HepG2 (cell line): ENCODE results near the gene ZKSCAN8. TPM values are rescaled to one million over a fixed set of nuclear protein-coding genes. Genes with fewer than 3 reads are reported as not detected.
A peak's percentile ranks its signal among the peaks of the same experiment; 100 is the strongest.

Experiments
- CHD4 ChIP-seq: fragments of 200-600 bp; sonication (generic); IDR thresholded peaks from 2 replicates; pipeline ENCODE4 v1.7.0; 2017; ENCODE audit warnings: mild to moderate bottlenecking, low read length, borderline replicate concordance
- EP300 ChIP-seq, 3 experiments: sonication (generic) in 1 of 3; formaldehyde crosslinking in 1 of 3; IDR thresholded peaks; 2 replicates each; pipeline versions ENCODE4 v1.5.1 to v1.6.1; 2011 to 2020; ENCODE audit warnings: low read depth in 2 of 3, low read length in 2 of 3, borderline replicate concordance in 1 of 3, improper control_type of control experiment in 1 of 3, mild to moderate bottlenecking in 1 of 3, missing genetic modification reagents in 1 of 3, moderate library complexity in 1 of 3
- FIP1L1 ChIP-seq: fragments of 200-400 bp; formaldehyde crosslinking; IDR thresholded peaks from 2 replicates; pipeline ENCODE4 v1.6.1; 2018; ENCODE audit warnings: low read depth, mild to moderate bottlenecking, low read length, moderate library complexity, borderline replicate concordance; ENCODE audit not compliant: insufficient read depth
- FOXO1 ChIP-seq: sonication (generic); formaldehyde crosslinking; IDR thresholded peaks from 2 replicates; pipeline ENCODE4 v1.4.0; 2020; ENCODE audit warnings: missing genetic modification reagents
- KDM3A ChIP-seq: IDR thresholded peaks from 2 replicates; pipeline ENCODE4 v1.6.1; 2018; ENCODE audit warnings: low read depth, missing compliant biosample characterization
- KDM5B ChIP-seq: sonication (generic); formaldehyde crosslinking; IDR thresholded peaks from 2 replicates; pipeline ENCODE4 v1.4.0; 2020; ENCODE audit warnings: missing genetic modification reagents, mild to moderate bottlenecking, borderline replicate concordance
- LRRFIP1 ChIP-seq: sonication (generic); formaldehyde crosslinking; conservative IDR thresholded peaks from 2 replicates; pipeline ENCODE4 v1.4.0; 2020; ENCODE audit warnings: missing genetic modification reagents
- MYC ChIP-seq: sonication (generic); formaldehyde crosslinking; IDR thresholded peaks from 2 replicates; pipeline ENCODE4 v1.9.0; 2021; ENCODE audit warnings: missing genetic modification reagents, borderline replicate concordance
- NAIF1 ChIP-seq: sonication (generic); formaldehyde crosslinking; IDR thresholded peaks from 2 replicates; pipeline ENCODE4 v1.5.0; 2020; ENCODE audit warnings: mild to moderate bottlenecking, missing genetic modification reagents, borderline replicate concordance
- NFYC ChIP-seq: IDR thresholded peaks from 2 replicates; pipeline ENCODE4 v1.6.1; 2016; ENCODE audit warnings: missing genetic modification reagents, missing compliant biosample characterization
- RAD21 ChIP-seq: fragments of 450-650 bp; formaldehyde crosslinking; IDR thresholded peaks from 2 replicates; pipeline ENCODE4 v1.5.0; 2020; ENCODE audit warnings: mild to moderate bottlenecking
- SOX5 ChIP-seq: IDR thresholded peaks from 2 replicates; pipeline ENCODE4 v1.6.1; 2016; ENCODE audit warnings: borderline replicate concordance
- SP4 ChIP-seq: sonication (generic); formaldehyde crosslinking; IDR thresholded peaks from 2 replicates; pipeline ENCODE4 v1.8.1; 2023; ENCODE audit warnings: mild to moderate bottlenecking, missing genetic modification reagents
- SRSF1 ChIP-seq: fragments of 200-400 bp; formaldehyde crosslinking; optimal IDR thresholded peaks from 2 replicates; pipeline ENCODE3; 2017; ENCODE audit warnings: mild to moderate bottlenecking, low read depth, low read length, moderate library complexity
- STAG1 ChIP-seq: sonication (generic); formaldehyde crosslinking; IDR thresholded peaks from 2 replicates; pipeline ENCODE4 v1.4.0; 2020; ENCODE audit warnings: missing genetic modification reagents
- ZKSCAN5 ChIP-seq: sonication (generic); formaldehyde crosslinking; IDR thresholded peaks from 2 replicates; pipeline ENCODE4 v1.5.1; 2020; ENCODE audit warnings: mild to moderate bottlenecking, missing genetic modification reagents
- ZNF121 ChIP-seq: sonication (generic); formaldehyde crosslinking; IDR thresholded peaks from 2 replicates; pipeline ENCODE4 v1.5.0; 2020; ENCODE audit warnings: mild to moderate bottlenecking, missing genetic modification reagents
- ZNF549 ChIP-seq: sonication (generic); formaldehyde crosslinking; IDR thresholded peaks from 2 replicates; pipeline ENCODE4 v1.5.0; 2020; ENCODE audit warnings: missing genetic modification reagents
- ZNF639 ChIP-seq: conservative IDR thresholded peaks from 2 replicates; pipeline ENCODE4 v1.6.1; 2018; ENCODE audit warnings: missing genetic modification reagents
- polyA plus RNA-seq, 8 experiments: library from polyadenylated mRNA; depleted of rRNA in 3 of 8; stranded (reverse) in 7 of 8; unstranded in 1 of 8; fragments of >200 nt; fragmentation: Illumina TruSeq in 4 of 8; extraction: Trizol in 4 of 8; gene quantifications; 2 replicates each; pipeline versions ENCODE4 v1.2.1 to v1.2.3, GENCODE V29; 2011 to 2016; ENCODE audit warnings: low read depth in 4 of 8, missing spikeins in 1 of 8, mixed read lengths in 1 of 8; ENCODE audit not compliant: insufficient read depth in 1 of 8
- total RNA-seq, 5 experiments: library from RNA; depleted of rRNA; stranded (reverse); fragments of >200 nt; fragmentation: Illumina TruSeq; extraction: Trizol; gene quantifications; 2 replicates each; pipeline ENCODE4 v1.2.3, GENCODE V29; 2016; ENCODE audit warnings: low read depth in 1 of 5
- TF ChIP-seq, protein P1 (sequence below): IDR thresholded peaks from 2 replicates; pipeline ENCODE4 v1.6.1; 2012; ENCODE audit warnings: inconsistent platforms
- TF ChIP-seq, protein P2 (sequence below): fragments of 450-650 bp; IDR thresholded peaks from 2 replicates; pipeline ENCODE4 v1.6.1; 2016
- TF ChIP-seq, protein P3 (sequence below): sonication (generic); formaldehyde crosslinking; IDR thresholded peaks from 2 replicates; pipeline ENCODE4 v1.5.0; 2020; ENCODE audit warnings: missing genetic modification reagents

The ZKSCAN8 gene
- total and polyA plus RNA-seq, 2 of the 13 experiments (the other 11 are each of a cell fraction or from before 2014, with no cell fraction given): 12.4 to 20.9 TPM

DNA sequence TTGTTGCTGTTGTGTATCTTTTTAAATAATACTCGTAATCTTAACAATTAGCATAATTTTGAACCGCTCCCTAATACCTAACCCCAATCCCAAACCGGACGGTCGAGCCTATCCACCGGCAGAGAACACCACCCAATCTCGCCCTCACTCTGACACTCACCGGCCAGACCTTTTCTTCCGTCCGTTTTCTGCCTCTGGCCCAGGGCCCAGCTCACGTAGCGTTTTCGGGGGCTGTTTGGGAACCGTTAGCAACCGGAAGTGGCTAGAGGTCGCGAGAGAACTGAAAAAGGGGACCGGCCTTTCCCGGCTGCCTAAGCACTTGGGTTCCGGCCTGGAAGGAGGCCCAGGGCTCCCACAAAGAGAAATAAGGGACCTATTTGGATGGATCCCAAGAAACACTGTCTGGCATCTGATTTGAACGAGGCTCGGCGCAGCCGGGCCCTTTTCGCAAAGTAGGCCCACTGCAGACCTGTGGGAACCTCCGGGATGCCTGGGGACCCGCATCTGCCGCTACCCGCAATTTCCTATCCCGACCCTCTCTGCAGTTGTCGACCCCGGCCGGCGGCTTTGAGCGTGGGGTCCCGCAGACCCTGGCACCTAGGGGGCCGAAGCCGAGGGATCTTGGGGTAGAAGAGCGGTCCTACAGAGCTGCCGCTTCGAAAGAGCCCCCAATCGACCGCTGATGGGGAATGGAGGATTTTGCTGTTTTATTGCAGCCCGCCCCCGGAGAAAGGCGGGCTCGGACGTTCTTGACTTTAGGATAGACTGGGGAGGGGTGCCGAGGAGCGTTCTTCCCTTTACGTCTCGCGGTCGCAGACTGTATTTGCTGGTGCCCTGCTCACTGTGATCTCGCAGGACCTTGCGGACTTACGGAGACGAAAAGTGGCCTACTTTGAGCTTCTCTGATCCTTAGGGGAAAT lies 4.8 kb upstream of the ZKSCAN8 start (continued):
- TF ChIP-seq SOX5 (CRISPR knock-in tag): 0 out of 2 replicates have a peak, but pooled peaks have one; percentile 70
- TF ChIP-seq NFYC: peak; percentile 53; the same call in 1 of the 2 replicates
- TF ChIP-seq FIP1L1: 0 out of 2 replicates have a peak, but pooled peaks have one; percentile 77
- no peak for TF ChIP-seq ZNF549
- TF ChIP-seq KDM3A (CRISPR knock-in tag): peak; percentile 93; the same call in 1 of the 2 replicates
- no peak for TF ChIP-seq LRRFIP1 (CRISPR knock-in tag)
- TF ChIP-seq, protein P1, sequence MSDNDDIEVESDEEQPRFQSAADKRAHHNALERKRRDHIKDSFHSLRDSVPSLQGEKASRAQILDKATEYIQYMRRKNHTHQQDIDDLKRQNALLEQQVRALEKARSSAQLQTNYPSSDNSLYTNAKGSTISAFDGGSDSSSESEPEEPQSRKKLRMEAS: peak; percentile 86
- TF ChIP-seq KDM5B: peak; percentile 83
- no peak for TF ChIP-seq CHD4
- TF ChIP-seq ZNF639: peak; percentile 95
- TF ChIP-seq, protein P2, sequence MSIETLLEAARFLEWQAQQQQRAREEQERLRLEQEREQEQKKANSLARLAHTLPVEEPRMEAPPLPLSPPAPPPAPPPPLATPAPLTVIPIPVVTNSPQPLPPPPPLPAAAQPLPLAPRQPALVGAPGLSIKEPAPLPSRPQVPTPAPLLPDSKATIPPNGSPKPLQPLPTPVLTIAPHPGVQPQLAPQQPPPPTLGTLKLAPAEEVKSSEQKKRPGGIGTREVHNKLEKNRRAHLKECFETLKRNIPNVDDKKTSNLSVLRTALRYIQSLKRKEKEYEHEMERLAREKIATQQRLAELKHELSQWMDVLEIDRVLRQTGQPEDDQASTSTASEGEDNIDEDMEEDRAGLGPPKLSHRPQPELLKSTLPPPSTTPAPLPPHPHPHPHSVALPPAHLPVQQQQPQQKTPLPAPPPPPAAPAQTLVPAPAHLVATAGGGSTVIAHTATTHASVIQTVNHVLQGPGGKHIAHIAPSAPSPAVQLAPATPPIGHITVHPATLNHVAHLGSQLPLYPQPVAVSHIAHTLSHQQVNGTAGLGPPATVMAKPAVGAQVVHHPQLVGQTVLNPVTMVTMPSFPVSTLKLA: no peak
- TF ChIP-seq STAG1 (CRISPR knock-in tag): no peak; the same call in 1 of the 2 replicates
- peak; percentile 71 for TF ChIP-seq FOXO1 (CRISPR knock-in tag)
- TF ChIP-seq ZNF121 (CRISPR knock-in tag): peak; percentile 66
- TF ChIP-seq SRSF1: no peak
- TF ChIP-seq, protein P3, sequence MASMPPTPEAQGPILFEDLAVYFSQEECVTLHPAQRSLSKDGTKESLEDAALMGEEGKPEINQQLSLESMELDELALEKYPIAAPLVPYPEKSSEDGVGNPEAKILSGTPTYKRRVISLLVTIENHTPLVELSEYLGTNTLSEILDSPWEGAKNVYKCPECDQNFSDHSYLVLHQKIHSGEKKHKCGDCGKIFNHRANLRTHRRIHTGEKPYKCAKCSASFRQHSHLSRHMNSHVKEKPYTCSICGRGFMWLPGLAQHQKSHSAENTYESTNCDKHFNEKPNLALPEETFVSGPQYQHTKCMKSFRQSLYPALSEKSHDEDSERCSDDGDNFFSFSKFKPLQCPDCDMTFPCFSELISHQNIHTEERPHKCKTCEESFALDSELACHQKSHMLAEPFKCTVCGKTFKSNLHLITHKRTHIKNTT (CRISPR knock-in tag): no peak
- no peak for TF ChIP-seq ZKSCAN5
- peak in 1 of 2 experiments; percentile 56; a peak in 3 of 4 replicates for TF ChIP-seq EP300 (IDR thresholded peaks at IDR 0.05; ENCODE audit: low read depth in 2 of 2, low read length in 2 of 2)
- TF ChIP-seq EP300 (CRISPR knock-in tag; IDR thresholded peaks at IDR 0.05; ENCODE audit: borderline replicate concordance): no peak
- peak; percentile 71 for TF ChIP-seq SP4 (CRISPR knock-in tag)
- TF ChIP-seq NAIF1 (CRISPR knock-in tag): no peak; the same call in 1 of the 2 replicates
- TF ChIP-seq MYC (CRISPR knock-in tag): peak; percentile 75; the same call in 1 of the 2 replicates
- peak; percentile 63 for TF ChIP-seq RAD21 (CRISPR knock-in tag)
